ENCODE data around the gene LYPD6.
A peak's percentile ranks its signal among the peaks of the same experiment; 100 is the strongest.

LYPD6 gene

GRCh38 chr2:149409506-149409905, 79.1 kb downstream of the LYPD6 start:
- DNase-seq (ENCODE audit: low spot score): no peak

GRCh38 chr2:149410701-149411484, 80.5 kb downstream of the LYPD6 start:
- DNase-seq (ENCODE audit: low spot score): no peak

GRCh38 chr2:149413487-149413886, 83.1 kb downstream of the LYPD6 start:
- no peak for DNase-seq (ENCODE audit: low spot score)

- no peak for DNase-seq (ENCODE audit: low spot score)
Measured at GRCh38 chr2:149415086-149415485, 84.7 kb downstream of the LYPD6 start.

GRCh38 chr2:149418065-149418464, 87.7 kb downstream of the LYPD6 start:
- DNase-seq (ENCODE audit: low spot score): no peak

- DNase-seq (ENCODE audit: low spot score): no peak
Measured at GRCh38 chr2:149420053-149420963, 89.9 kb downstream of the LYPD6 start.

- no peak for DNase-seq (ENCODE audit: low spot score)
Measured at GRCh38 chr2:149421791-149422190, 91.4 kb downstream of the LYPD6 start.

GRCh38 chr2:149422337-149422990, 92.1 kb downstream of the LYPD6 start:
- DNase-seq (ENCODE audit: low spot score): peak; percentile 72

- DNase-seq (ENCODE audit: low spot score): no peak
Measured at GRCh38 chr2:149422991-149423338, 92.6 kb downstream of the LYPD6 start.

GRCh38 chr2:149423630-149424029, 93.2 kb downstream of the LYPD6 start:
- DNase-seq (ENCODE audit: low spot score): no peak

GRCh38 chr2:149427387-149427786, 97.0 kb downstream of the LYPD6 start:
- no peak for DNase-seq (ENCODE audit: low spot score)

GRCh38 chr2:149428783-149429182, 98.4 kb downstream of the LYPD6 start:
- DNase-seq (ENCODE audit: low spot score): no peak

GRCh38 chr2:149430743-149431736, 100.7 kb downstream of the LYPD6 start:
- no peak for DNase-seq (ENCODE audit: low spot score)

- DNase-seq (ENCODE audit: low spot score): no peak
Measured at GRCh38 chr2:149438330-149438960, 108.1 kb downstream of the LYPD6 start.

- no peak for DNase-seq (ENCODE audit: low spot score)
Measured at GRCh38 chr2:149441255-149441654, 110.9 kb downstream of the LYPD6 start.

GRCh38 chr2:149442346-149442745, 112.0 kb downstream of the LYPD6 start:
- no peak for DNase-seq (ENCODE audit: low spot score)

- no peak for DNase-seq (ENCODE audit: low spot score)
Measured at GRCh38 chr2:149443150-149443549, 112.8 kb downstream of the LYPD6 start.

GRCh38 chr2:149446748-149447147, 116.4 kb downstream of the LYPD6 start:
- DNase-seq (ENCODE audit: low spot score): no peak

GRCh38 chr2:149448315-149448714, 117.9 kb downstream of the LYPD6 start:
- DNase-seq (ENCODE audit: low spot score): no peak

GRCh38 chr2:149449017-149449416, 118.6 kb downstream of the LYPD6 start:
- DNase-seq (ENCODE audit: low spot score): no peak

Measured in SW480 (cell line).